GM12801 (cell line): Measurements from ENCODE around the gene ZSCAN16.

Experiments
- TF ChIP-seq, protein P1 (sequence below): IDR thresholded peaks from one replicate; pipeline ENCODE4 v1.5.1; 2011; ENCODE audit warnings: control low read depth; ENCODE audit not compliant: insufficient read length; ENCODE audit errors: extremely low read depth

ZSCAN16 gene

DNA sequence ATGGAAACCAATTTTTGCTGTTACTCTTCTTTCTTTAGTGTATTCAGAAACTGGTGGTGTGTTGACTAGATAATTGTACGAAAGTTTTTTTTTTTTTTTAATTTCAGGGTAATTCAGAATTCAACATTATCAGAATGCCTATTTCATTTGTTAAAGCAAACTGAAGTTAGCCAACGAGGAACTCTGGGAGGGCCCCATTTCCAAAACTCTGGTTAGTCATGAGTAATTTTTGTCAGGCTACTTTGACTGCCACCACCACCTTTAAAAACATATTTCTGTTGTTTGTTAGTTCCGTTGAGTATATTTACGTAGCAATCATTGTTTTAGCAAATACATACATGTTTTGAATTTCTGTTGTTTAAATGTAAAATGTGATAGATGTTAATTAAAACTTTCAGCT lies 18.0 kb downstream of the ZSCAN16 start:
- TF ChIP-seq, protein P1, sequence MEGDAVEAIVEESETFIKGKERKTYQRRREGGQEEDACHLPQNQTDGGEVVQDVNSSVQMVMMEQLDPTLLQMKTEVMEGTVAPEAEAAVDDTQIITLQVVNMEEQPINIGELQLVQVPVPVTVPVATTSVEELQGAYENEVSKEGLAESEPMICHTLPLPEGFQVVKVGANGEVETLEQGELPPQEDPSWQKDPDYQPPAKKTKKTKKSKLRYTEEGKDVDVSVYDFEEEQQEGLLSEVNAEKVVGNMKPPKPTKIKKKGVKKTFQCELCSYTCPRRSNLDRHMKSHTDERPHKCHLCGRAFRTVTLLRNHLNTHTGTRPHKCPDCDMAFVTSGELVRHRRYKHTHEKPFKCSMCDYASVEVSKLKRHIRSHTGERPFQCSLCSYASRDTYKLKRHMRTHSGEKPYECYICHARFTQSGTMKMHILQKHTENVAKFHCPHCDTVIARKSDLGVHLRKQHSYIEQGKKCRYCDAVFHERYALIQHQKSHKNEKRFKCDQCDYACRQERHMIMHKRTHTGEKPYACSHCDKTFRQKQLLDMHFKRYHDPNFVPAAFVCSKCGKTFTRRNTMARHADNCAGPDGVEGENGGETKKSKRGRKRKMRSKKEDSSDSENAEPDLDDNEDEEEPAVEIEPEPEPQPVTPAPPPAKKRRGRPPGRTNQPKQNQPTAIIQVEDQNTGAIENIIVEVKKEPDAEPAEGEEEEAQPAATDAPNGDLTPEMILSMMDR = no peak

DNA sequence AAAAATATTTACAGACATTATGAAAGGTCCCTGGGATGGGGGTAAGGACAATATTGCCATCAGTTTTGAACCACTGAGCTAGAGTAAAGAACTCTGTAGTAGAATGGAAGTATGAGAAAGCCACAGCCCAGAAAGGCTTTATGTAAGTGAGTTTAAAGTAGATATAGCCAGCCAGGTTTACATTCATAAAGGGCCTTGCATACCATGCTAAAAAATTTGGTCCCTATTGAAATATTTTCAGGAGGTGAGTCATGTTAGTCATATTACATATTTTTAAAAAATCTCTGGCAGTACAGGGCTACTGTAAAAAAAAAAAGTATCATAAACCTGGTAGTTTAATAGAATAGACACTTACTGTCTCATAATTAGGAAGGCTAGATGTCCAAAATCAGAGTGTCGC lies 20.8 kb downstream of the ZSCAN16 start:
- TF ChIP-seq, protein P1 = no peak

DNA sequence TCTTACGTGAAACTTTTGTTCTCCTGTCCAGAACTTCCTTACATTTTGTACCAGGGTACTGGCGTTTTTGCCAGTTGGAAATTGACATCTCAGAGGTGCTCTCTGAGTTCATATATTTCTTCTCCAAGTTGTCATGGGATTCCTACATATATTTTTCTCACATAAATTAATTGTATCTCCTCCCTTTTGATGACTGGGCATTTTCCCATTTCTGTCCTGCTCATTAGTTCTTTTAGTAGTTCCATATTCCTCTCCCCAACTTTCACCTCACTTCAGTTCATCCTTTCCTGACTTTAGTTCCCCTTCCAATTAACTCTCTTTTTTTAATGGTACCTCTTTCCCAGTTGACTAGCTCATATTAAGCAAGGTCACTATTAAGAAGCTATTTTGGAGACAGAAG lies 28.1 kb downstream of the ZSCAN16 start:
- TF ChIP-seq, protein P1 = no peak

DNA sequence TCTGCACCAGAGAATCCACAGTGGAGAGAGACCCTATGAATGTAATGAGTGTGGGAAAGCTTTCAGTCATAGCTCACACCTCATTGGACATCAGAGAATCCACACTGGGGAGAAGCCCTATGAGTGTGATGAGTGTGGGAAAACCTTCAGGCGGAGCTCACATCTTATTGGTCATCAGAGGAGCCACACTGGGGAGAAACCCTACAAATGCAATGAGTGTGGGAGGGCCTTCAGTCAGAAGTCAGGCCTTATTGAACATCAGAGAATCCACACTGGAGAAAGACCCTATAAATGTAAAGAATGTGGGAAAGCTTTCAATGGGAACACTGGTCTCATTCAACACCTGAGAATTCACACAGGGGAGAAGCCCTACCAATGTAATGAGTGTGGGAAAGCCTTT lies 29.1 kb downstream of the ZSCAN16 start:
- TF ChIP-seq, protein P1 = no peak

DNA sequence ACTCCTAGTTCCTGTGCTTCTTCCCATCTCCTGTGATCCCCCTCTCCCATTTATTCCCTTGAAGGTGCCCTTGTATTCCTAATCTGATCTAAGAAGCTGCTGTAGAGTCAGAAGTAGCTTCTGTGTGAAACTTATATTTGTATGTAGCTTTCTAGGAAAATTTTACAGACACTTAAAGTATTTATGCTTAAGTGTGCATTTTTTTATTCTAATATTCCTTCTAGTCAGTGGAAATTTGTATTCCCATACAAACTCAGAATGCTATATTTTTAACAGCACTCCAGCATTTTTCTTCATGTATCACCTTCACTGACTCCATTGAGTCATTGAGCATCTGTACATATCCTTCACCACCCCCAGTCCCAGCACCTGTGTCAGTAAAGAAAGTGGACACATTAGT lies 29.9 kb downstream of the ZSCAN16 start:
- TF ChIP-seq, protein P1 = no peak

DNA sequence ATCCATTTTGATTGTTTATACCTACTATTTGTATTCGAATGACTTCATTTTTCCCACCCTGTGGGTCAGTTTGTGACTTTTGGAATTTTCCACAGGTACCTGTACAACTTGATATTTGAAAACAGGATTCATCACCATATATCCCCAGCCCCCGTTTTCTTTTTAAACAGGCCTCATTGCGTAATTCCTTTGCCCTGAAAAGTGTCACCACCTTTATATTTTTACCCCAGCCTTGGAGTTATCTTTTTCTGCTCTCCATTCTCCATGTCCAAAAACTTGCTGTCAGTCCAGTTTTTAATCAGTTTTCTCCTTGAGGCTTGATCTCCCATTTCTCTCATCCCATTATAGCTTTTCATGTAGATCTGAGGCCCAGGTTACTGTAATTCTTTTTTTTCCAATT lies 33.9 kb downstream of the ZSCAN16 start:
- TF ChIP-seq, protein P1 = no peak

DNA sequence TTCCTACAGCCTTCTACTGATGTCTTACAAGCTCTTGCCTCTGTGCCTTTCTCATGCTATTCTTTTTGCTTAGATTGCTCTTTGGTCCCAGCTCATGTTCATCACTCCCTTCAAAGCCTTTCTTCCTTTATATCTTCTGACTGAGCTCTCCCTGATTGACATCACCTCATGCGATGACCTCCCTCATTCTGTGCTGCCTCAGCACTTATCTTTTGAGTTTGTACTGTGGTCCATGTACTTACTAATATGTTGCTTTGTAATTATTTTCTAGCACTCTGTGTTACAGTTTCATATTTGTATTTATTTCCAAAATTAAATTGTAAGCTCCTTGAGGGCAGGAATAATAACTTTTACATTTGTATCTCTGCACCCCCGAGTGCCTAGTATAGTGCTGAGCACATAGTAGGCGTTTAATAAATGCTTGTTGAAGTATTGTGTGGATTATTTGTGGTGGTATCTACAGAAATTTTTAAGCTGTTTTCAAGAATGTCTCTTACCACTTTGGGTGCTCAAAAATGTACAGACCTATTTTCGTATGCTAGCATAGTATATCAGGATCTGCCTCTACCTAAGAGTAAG lies 34.7 kb downstream of the ZSCAN16 start:
- TF ChIP-seq, protein P1 = no peak
